Measurements from ENCODE around the gene L3MBTL2. TPM values are rescaled to one million over a fixed set of nuclear protein-coding genes. Genes with fewer than 3 reads are reported as not detected.
A peak's percentile ranks its signal among the peaks of the same experiment; 100 is the strongest.
"Not testable (repeated sequence)": the region's sequence is repeated elsewhere in the genome, so short reads cannot be mapped to it uniquely, and the experiment has no call there.

The L3MBTL2 gene
- total RNA-seq, 1 experiment from 2014 or later, result 33.6 TPM

DNA sequence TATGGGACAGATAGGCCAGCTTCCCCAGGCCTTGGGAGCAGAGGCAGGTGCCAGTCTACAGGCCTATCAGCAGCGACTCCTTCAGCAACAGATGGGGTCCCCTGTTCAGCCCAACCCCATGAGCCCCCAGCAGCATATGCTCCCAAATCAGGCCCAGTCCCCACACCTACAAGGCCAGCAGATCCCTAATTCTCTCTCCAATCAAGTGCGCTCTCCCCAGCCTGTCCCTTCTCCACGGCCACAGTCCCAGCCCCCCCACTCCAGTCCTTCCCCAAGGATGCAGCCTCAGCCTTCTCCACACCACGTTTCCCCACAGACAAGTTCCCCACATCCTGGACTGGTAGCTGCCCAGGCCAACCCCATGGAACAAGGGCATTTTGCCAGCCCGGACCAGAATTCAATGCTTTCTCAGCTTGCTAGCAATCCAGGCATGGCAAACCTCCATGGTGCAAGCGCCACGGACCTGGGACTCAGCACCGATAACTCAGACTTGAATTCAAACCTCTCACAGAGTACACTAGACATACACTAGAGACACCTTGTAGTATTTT, 26.6 kb upstream of the L3MBTL2 start:
- H3K23ac ChIP-seq (ENCODE audit: insufficient read length, low read depth, low read length), result no peak overlapping the region
- Mint-ChIP-seq H3K27ac (peak overlapping the region in 2 of 3 experiments; percentile 67 to 92; a peak in 3 of 7 replicates), H3K4me1 (peaks cover 4 to 13% of the 10 kb centered on the region in 2 experiments; a peak in 3 of 4 replicates), H3K4me3 (no peak overlapping the region), H3K27me3 (ENCODE audit: low read depth) (peaks cover 2% of the 10 kb centered on the region; the same call in 1 of the 2 replicates), H3K9me3 (no peaks in the 10 kb centered on the region), H3K36me3 (ENCODE audit: insufficient read depth in 1 of 3, low read depth in 3 of 3) (peaks cover 41 to 72% (median 67%) of the 10 kb centered on the region in 3 experiments; a peak in 6 of 7 replicates)
- no peaks in the 10 kb centered on the region for H3K79me1 ChIP-seq (ENCODE audit: insufficient read depth, low read depth, low read length, poor library complexity, severe bottlenecking)
- H3K4me1 ChIP-seq (ENCODE audit: insufficient read depth, low read length), result peaks cover 3% of the 10 kb centered on the region; the same call in 1 of the 2 replicates
- no peak overlapping the region for H2AK5ac ChIP-seq (ENCODE audit: insufficient read length, low read length)
- H4K91ac ChIP-seq (ENCODE audit: insufficient read length, low read depth, low read length), result no peak overlapping the region
- no peaks in the 10 kb centered on the region for H3K27me3 ChIP-seq (ENCODE audit: insufficient read depth, low read length)
- no peak overlapping the region for H2BK15ac ChIP-seq (ENCODE audit: low read depth, low read length)
- H3K79me2 ChIP-seq (ENCODE audit: insufficient read depth, low read length), result no peaks in the 10 kb centered on the region
- H3K56ac ChIP-seq (ENCODE audit: insufficient read length, low read depth, low read length), result no peak overlapping the region
- H3K14ac ChIP-seq (ENCODE audit: insufficient read depth, low read length), result no peak overlapping the region
- no peak overlapping the region for H2BK20ac ChIP-seq (ENCODE audit: low read depth, low read length, poor library complexity, severe bottlenecking)
- WGBS (ENCODE audit: extremely low coverage, insufficient read length, low lambda C conversion rate), result no CpG with 5 or more reads among the region's 8 CpGs
- no peak overlapping the region for H2BK120ac ChIP-seq (ENCODE audit: low read depth, low read length, poor library complexity, severe bottlenecking)
- H3K18ac ChIP-seq (ENCODE audit: insufficient read length, low read depth, low read length), result no peak overlapping the region
- no peaks in the 10 kb centered on the region for H3K23me2 ChIP-seq (ENCODE audit: insufficient read length, low read depth, low read length, poor library complexity, severe bottlenecking)
- H3T11ph ChIP-seq (ENCODE audit: low read length), result no peak overlapping the region
- H4K8ac ChIP-seq (replicated peaks; ENCODE audit: insufficient read length, low read depth, low read length), result no peak overlapping the region
- no peak overlapping the region for H2BK12ac ChIP-seq (ENCODE audit: insufficient read length, low read depth, low read length)
- H4K20me1 ChIP-seq (ENCODE audit: control insufficient read depth, insufficient read depth, insufficient read length), result no peaks in the 10 kb centered on the region
- no peak overlapping the region for H3K27ac ChIP-seq (ENCODE audit: insufficient read length, low read depth, low read length)
- no peak overlapping the region for H3K4me2 ChIP-seq (ENCODE audit: insufficient read depth, insufficient read length, low read length)
- H2AFZ ChIP-seq (ENCODE audit: low read length), result no peak overlapping the region
- no peak overlapping the region for H3K9ac ChIP-seq (ENCODE audit: extremely low read depth, insufficient read length, low read length)
- TF ChIP-seq, protein P1, sequence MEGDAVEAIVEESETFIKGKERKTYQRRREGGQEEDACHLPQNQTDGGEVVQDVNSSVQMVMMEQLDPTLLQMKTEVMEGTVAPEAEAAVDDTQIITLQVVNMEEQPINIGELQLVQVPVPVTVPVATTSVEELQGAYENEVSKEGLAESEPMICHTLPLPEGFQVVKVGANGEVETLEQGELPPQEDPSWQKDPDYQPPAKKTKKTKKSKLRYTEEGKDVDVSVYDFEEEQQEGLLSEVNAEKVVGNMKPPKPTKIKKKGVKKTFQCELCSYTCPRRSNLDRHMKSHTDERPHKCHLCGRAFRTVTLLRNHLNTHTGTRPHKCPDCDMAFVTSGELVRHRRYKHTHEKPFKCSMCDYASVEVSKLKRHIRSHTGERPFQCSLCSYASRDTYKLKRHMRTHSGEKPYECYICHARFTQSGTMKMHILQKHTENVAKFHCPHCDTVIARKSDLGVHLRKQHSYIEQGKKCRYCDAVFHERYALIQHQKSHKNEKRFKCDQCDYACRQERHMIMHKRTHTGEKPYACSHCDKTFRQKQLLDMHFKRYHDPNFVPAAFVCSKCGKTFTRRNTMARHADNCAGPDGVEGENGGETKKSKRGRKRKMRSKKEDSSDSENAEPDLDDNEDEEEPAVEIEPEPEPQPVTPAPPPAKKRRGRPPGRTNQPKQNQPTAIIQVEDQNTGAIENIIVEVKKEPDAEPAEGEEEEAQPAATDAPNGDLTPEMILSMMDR (conservative IDR thresholded peaks at IDR 0.05), result no peak
- DNase-seq, result no peak
- no peak overlapping the region for H3K4ac ChIP-seq (ENCODE audit: low read depth, low read length)
- H3K9me3 ChIP-seq (ENCODE audit: control insufficient read depth, low read depth, low read length), result no peaks in the 10 kb centered on the region
- no peak overlapping the region for H4K5ac ChIP-seq (ENCODE audit: insufficient read length, low read depth, low read length)
- no peak overlapping the region for H2BK5ac ChIP-seq (ENCODE audit: insufficient read length, low read length)

DNA sequence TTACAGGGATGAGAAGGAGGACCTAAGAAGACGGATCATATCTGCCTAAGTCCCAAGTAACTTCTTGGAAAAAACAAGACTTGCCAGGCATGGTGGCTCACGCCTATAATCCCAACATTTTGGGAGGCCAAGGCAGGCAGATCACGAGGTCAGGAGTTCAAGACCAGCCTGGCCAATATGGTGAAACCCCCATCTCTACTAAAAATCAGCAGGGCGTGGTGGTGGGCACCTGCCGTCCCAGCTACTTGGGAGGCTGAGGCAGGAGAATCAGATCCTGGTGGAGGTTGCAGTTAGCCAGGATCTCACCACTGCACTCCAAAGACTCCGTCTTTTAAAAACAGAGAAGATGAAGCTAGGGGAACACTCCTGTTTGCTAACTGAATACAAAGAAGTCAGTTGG, 24.8 kb upstream of the L3MBTL2 start:
- not testable (repeated sequence) for H4K20me1 ChIP-seq (ENCODE audit: control insufficient read depth, insufficient read depth, insufficient read length); H3K27ac ChIP-seq (ENCODE audit: insufficient read length, low read depth, low read length)
- peak overlapping the region in 1 of 3 experiments; percentile 43; a peak in 1 of 7 replicates for H3K27ac Mint-ChIP-seq

More for the DNA sequence above, 24.8 kb upstream of the L3MBTL2 start:
- not testable (repeated sequence) for H4K8ac ChIP-seq (replicated peaks; ENCODE audit: insufficient read length, low read depth, low read length); H2AK5ac ChIP-seq (ENCODE audit: insufficient read length, low read length); H2BK12ac ChIP-seq (ENCODE audit: insufficient read length, low read depth, low read length); H2BK20ac ChIP-seq (ENCODE audit: low read depth, low read length, poor library complexity, severe bottlenecking); H3K9ac ChIP-seq (ENCODE audit: extremely low read depth, insufficient read length, low read length); H3K9me3 ChIP-seq (ENCODE audit: control insufficient read depth, low read depth, low read length); DNase-seq; H3K14ac ChIP-seq (ENCODE audit: insufficient read depth, low read length); H3K4ac ChIP-seq (ENCODE audit: low read depth, low read length); H2BK15ac ChIP-seq (ENCODE audit: low read depth, low read length); H4K5ac ChIP-seq (ENCODE audit: insufficient read length, low read depth, low read length); H3K79me1 ChIP-seq (ENCODE audit: insufficient read depth, low read depth, low read length, poor library complexity, severe bottlenecking); H2BK120ac ChIP-seq (ENCODE audit: low read depth, low read length, poor library complexity, severe bottlenecking); H3K4me1 ChIP-seq (ENCODE audit: insufficient read depth, low read length); H3K4me3 Mint-ChIP-seq; H3K27me3 Mint-ChIP-seq (ENCODE audit: low read depth); H3K23ac ChIP-seq (ENCODE audit: insufficient read length, low read depth, low read length); H2AFZ ChIP-seq (ENCODE audit: low read length); H3K23me2 ChIP-seq (ENCODE audit: insufficient read length, low read depth, low read length, poor library complexity, severe bottlenecking); H3K56ac ChIP-seq (ENCODE audit: insufficient read length, low read depth, low read length); H2BK5ac ChIP-seq (ENCODE audit: insufficient read length, low read length); H3K9me3 Mint-ChIP-seq; H3K79me2 ChIP-seq (ENCODE audit: insufficient read depth, low read length); H3K4me2 ChIP-seq (ENCODE audit: insufficient read depth, insufficient read length, low read length); H4K91ac ChIP-seq (ENCODE audit: insufficient read length, low read depth, low read length); H3K27me3 ChIP-seq (ENCODE audit: insufficient read depth, low read length); H3K18ac ChIP-seq (ENCODE audit: insufficient read length, low read depth, low read length); H3T11ph ChIP-seq (ENCODE audit: low read length)
- peaks cover 31 to 54% (median 50%) of the 10 kb centered on the region in 3 experiments; a peak in 6 of 7 replicates for H3K36me3 Mint-ChIP-seq (ENCODE audit: insufficient read depth in 1 of 3, low read depth in 3 of 3)
- peaks cover 9 to 17% of the 10 kb centered on the region in 2 experiments for H3K4me1 Mint-ChIP-seq
- WGBS (ENCODE audit: extremely low coverage, insufficient read length, low lambda C conversion rate), result no CpG with 5 or more reads among the region's 6 CpGs
